Osteoblast (primary cell): Measurements from ENCODE around the gene ANP32A. TPM values are rescaled to one million over a fixed set of nuclear protein-coding genes. Genes with fewer than 3 reads are reported as not detected.

Experiments
- DNase-seq: peaks from one replicate; pipeline ENCODE4 v3.0.0; 2011; ENCODE audit warnings: low spot score, mixed read lengths; ENCODE audit not compliant: insufficient read length; ENCODE audit errors: missing footprints
- H2AFZ ChIP-seq: 2 replicates; pipeline ENCODE4 v1.6.0; 2011; ENCODE audit warnings: mild to moderate bottlenecking, low read length
- H3K27ac ChIP-seq: 2 replicates; pipeline ENCODE4 v1.5.1; 2011; ENCODE audit warnings: mild to moderate bottlenecking, low read depth, low read length, moderate library complexity
- H3K27me3 ChIP-seq: 2 replicates; pipeline ENCODE4 v1.6.0; 2012; ENCODE audit warnings: mild to moderate bottlenecking, control low read depth, inconsistent platforms, low read length, moderate library complexity; ENCODE audit not compliant: insufficient read depth
- H3K36me3 ChIP-seq: 2 replicates; pipeline ENCODE4 v1.5.1; 2011; ENCODE audit warnings: mild to moderate bottlenecking, low read length, control low read depth, moderate library complexity; ENCODE audit not compliant: insufficient read depth
- H3K4me1 ChIP-seq: 2 replicates; pipeline ENCODE4 v1.5.1; 2011; ENCODE audit warnings: mild to moderate bottlenecking, low read length, control low read depth, moderate library complexity; ENCODE audit not compliant: insufficient read depth
- H3K4me2 ChIP-seq: 2 replicates; pipeline ENCODE4 v1.6.0; 2011; ENCODE audit warnings: mild to moderate bottlenecking, low read length; ENCODE audit not compliant: insufficient read depth
- H3K4me3 ChIP-seq: fragments of 200-600 bp; sonication (generic); 3 replicates; pipeline ENCODE4 v1.5.1; 2012; ENCODE audit warnings: mild to moderate bottlenecking, low read length, inconsistent platforms; ENCODE audit not compliant: insufficient read depth
- H3K79me2 ChIP-seq: 2 replicates; pipeline ENCODE4 v1.6.0; 2012; ENCODE audit warnings: mild to moderate bottlenecking, low read length, control low read depth, inconsistent platforms; ENCODE audit not compliant: insufficient read depth
- H3K9me3 ChIP-seq: 2 replicates; pipeline ENCODE4 v1.5.1; 2011; ENCODE audit warnings: low read depth, low read length, control low read depth
- H4K20me1 ChIP-seq: 2 replicates; pipeline ENCODE4 v1.6.0; 2012; ENCODE audit warnings: mild to moderate bottlenecking, low read length, control low read depth; ENCODE audit not compliant: insufficient read depth
- total RNA-seq: library from RNA; depleted of rRNA; stranded (reverse); fragments of >200 nt; gene quantifications from 2 replicates; pipeline ENCODE4 v1.2.3, GENCODE V29; 2012
- TF ChIP-seq, protein P1 (sequence below): IDR thresholded peaks from 2 replicates; pipeline ENCODE4 v1.5.1; 2011; ENCODE audit warnings: mild to moderate bottlenecking, low read depth, low read length, moderate library complexity; ENCODE audit errors: extremely low read depth

The ANP32A gene
- total RNA-seq, 1 donor, result 29.7 TPM

DNA sequence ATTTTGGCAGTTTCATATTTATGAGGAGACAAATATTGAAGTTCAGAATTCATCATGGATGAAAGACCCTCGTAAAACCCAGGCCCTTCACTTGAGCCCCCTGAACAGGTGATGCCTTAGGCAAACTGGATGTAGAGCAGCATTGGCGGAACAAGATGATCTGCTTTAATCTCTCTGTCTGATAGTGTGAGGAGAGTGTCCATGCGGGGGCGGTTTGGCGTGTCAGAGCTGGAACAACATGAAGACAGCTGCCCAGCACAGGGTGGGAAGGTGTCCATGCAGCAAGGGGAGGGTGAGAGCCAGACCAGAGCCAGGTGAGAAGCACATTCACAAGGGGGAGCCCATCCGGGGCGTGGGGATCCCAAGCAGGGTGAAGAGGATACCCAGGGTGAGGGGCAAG is 31.8 kb upstream of the ANP32A start:
- Histone ChIP-seq H4K20me1 (no peaks in the 10 kb centered on the region), H3K4me1 (no peaks in the 10 kb centered on the region), H3K4me2 (no peak overlapping the region), H2AFZ (no peak overlapping the region), H3K36me3 (no peaks in the 10 kb centered on the region), H3K9me3 (no peaks in the 10 kb centered on the region), H3K27ac (no peak overlapping the region), H3K27me3 (peaks cover 52% of the 10 kb centered on the region), H3K79me2 (no peaks in the 10 kb centered on the region), H3K4me3 (no peak overlapping the region)
- DNase-seq, result no peak
- TF ChIP-seq, protein P1, sequence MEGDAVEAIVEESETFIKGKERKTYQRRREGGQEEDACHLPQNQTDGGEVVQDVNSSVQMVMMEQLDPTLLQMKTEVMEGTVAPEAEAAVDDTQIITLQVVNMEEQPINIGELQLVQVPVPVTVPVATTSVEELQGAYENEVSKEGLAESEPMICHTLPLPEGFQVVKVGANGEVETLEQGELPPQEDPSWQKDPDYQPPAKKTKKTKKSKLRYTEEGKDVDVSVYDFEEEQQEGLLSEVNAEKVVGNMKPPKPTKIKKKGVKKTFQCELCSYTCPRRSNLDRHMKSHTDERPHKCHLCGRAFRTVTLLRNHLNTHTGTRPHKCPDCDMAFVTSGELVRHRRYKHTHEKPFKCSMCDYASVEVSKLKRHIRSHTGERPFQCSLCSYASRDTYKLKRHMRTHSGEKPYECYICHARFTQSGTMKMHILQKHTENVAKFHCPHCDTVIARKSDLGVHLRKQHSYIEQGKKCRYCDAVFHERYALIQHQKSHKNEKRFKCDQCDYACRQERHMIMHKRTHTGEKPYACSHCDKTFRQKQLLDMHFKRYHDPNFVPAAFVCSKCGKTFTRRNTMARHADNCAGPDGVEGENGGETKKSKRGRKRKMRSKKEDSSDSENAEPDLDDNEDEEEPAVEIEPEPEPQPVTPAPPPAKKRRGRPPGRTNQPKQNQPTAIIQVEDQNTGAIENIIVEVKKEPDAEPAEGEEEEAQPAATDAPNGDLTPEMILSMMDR, result no peak

- no peaks in the 10 kb centered on the region for H3K36me3 ChIP-seq
- no peaks in the 10 kb centered on the region for H3K4me1 ChIP-seq
- TF ChIP-seq, protein P1, result no peak
- H3K4me3 ChIP-seq, result no peak overlapping the region
- peak; percentile 38 for DNase-seq
- no peak overlapping the region for H2AFZ ChIP-seq
- no peaks in the 10 kb centered on the region for H4K20me1 ChIP-seq
- no peaks in the 10 kb centered on the region for H3K79me2 ChIP-seq
- peaks cover 57% of the 10 kb centered on the region for H3K27me3 ChIP-seq
- no peak overlapping the region for H3K27ac ChIP-seq
- no peak overlapping the region for H3K4me2 ChIP-seq
- no peaks in the 10 kb centered on the region for H3K9me3 ChIP-seq
These were observed 31.3 kb upstream of the ANP32A start for GRCh38 chr15:68851971-68852370.

GRCh38 chr15:68849497-68849896 is 28.8 kb upstream of the ANP32A start:
- no peak overlapping the region for H3K4me3 ChIP-seq
- H3K36me3 ChIP-seq, result no peaks in the 10 kb centered on the region
- no peak overlapping the region for H3K27ac ChIP-seq
- TF ChIP-seq, protein P1, result no peak
- H3K4me2 ChIP-seq, result no peak overlapping the region
- peaks cover 62% of the 10 kb centered on the region for H3K27me3 ChIP-seq
- no peaks in the 10 kb centered on the region for H3K9me3 ChIP-seq
- H3K79me2 ChIP-seq, result no peaks in the 10 kb centered on the region
- no peaks in the 10 kb centered on the region for H3K4me1 ChIP-seq
- no peak overlapping the region for H2AFZ ChIP-seq
- H4K20me1 ChIP-seq, result no peaks in the 10 kb centered on the region
- DNase-seq, result no peak

- Histone ChIP-seq H3K4me3 (no peak overlapping the region), H3K4me1 (peaks cover 5% of the 10 kb centered on the region), H3K36me3 (no peaks in the 10 kb centered on the region), H3K4me2 (no peak overlapping the region), H3K27me3 (peaks cover 67% of the 10 kb centered on the region), H2AFZ (no peak overlapping the region), H3K79me2 (no peaks in the 10 kb centered on the region), H3K27ac (no peak overlapping the region), H3K9me3 (no peaks in the 10 kb centered on the region), H4K20me1 (no peaks in the 10 kb centered on the region)
- no peak for DNase-seq
- TF ChIP-seq, protein P1, result no peak
These were observed 26.2 kb upstream of the ANP32A start for GRCh38 chr15:68846851-68847439.
